Trophoblast cell (in vitro differentiated cells and primary cell): ENCODE data around the gene U2AF2.
A peak's percentile ranks its signal among the peaks of the same experiment; 100 is the strongest.

Source experiments
- DNase-seq, 2 donors: peaks; one replicate each; pipeline ENCODE4 v3.0.0-alpha.2; 2016
- H2AFZ ChIP-seq: 2 replicates; pipeline ENCODE4 v1.6.1; 2013; ENCODE audit warnings: low read length, moderate library complexity, mild to moderate bottlenecking; ENCODE audit not compliant: insufficient read depth, poor library complexity
- H2AK5ac ChIP-seq: 2 replicates; pipeline ENCODE4 v1.6.1; 2013; ENCODE audit warnings: mild to moderate bottlenecking, low read length
- H2BK120ac ChIP-seq: 2 replicates; pipeline ENCODE4 v1.6.1; 2013; ENCODE audit warnings: low read length, mild to moderate bottlenecking, moderate library complexity; ENCODE audit not compliant: insufficient read depth, poor library complexity
- H2BK12ac ChIP-seq: 2 replicates; pipeline ENCODE4 v1.6.1; 2013; ENCODE audit warnings: mild to moderate bottlenecking, low read length, moderate library complexity
- H2BK5ac ChIP-seq: 2 replicates; pipeline ENCODE4 v1.6.1; 2013; ENCODE audit warnings: low read length, low read depth, moderate library complexity, mild to moderate bottlenecking; ENCODE audit not compliant: poor library complexity
- H3K14ac ChIP-seq: 2 replicates; pipeline ENCODE4 v1.6.1; 2013; ENCODE audit warnings: mild to moderate bottlenecking, low read length
- H3K18ac ChIP-seq: 2 replicates; pipeline ENCODE4 v1.6.1; 2013; ENCODE audit warnings: mild to moderate bottlenecking, low read length
- H3K23ac ChIP-seq: 2 replicates; pipeline ENCODE4 v1.6.1; 2013; ENCODE audit warnings: low read length
- H3K27ac ChIP-seq: 2 replicates; pipeline ENCODE4 v1.5.1; 2013; ENCODE audit warnings: low read depth, mild to moderate bottlenecking, inconsistent platforms, low read length, moderate library complexity
- H3K27me3 ChIP-seq: 2 replicates; pipeline ENCODE4 v1.6.1; 2013; ENCODE audit warnings: inconsistent platforms, mild to moderate bottlenecking, low read length, moderate library complexity; ENCODE audit not compliant: insufficient read depth
- H3K36me3 ChIP-seq, 2 experiments: 1 replicate in 1 of 2; 2 replicates in 1 of 2; pipeline ENCODE4 v1.6.1; 2013; ENCODE audit warnings: low read length in 2 of 2, mild to moderate bottlenecking in 2 of 2, moderate library complexity in 1 of 2; ENCODE audit not compliant: insufficient read depth in 2 of 2, control insufficient read depth in 1 of 2
- H3K4ac ChIP-seq: 2 replicates; pipeline ENCODE4 v1.6.1; 2013; ENCODE audit warnings: low read depth, mild to moderate bottlenecking, low read length, moderate library complexity
- H3K4me1 ChIP-seq, 2 experiments: 1 replicate in 1 of 2; 2 replicates in 1 of 2; pipeline ENCODE4 v1.6.1; 2013; ENCODE audit warnings: low read length in 2 of 2, mild to moderate bottlenecking in 2 of 2, moderate library complexity in 1 of 2; ENCODE audit not compliant: insufficient read depth in 2 of 2, control insufficient read depth in 1 of 2
- H3K4me2 ChIP-seq: 2 replicates; pipeline ENCODE4 v1.6.1; 2013; ENCODE audit warnings: inconsistent platforms, mild to moderate bottlenecking, low read length, moderate library complexity
- H3K4me3 ChIP-seq: 2 replicates; pipeline ENCODE4 v1.5.1; 2013; ENCODE audit warnings: mild to moderate bottlenecking, low read depth, low read length, inconsistent platforms
- H3K79me1 ChIP-seq: one replicate; pipeline ENCODE4 v1.6.1; 2013; ENCODE audit warnings: low read length
- H3K79me2 ChIP-seq: 2 replicates; pipeline ENCODE4 v1.6.1; 2013; ENCODE audit warnings: low read length, mild to moderate bottlenecking; ENCODE audit not compliant: control insufficient read depth, insufficient read depth, poor library complexity
- H3K9ac ChIP-seq: 2 replicates; pipeline ENCODE4 v1.6.1; 2013; ENCODE audit warnings: mild to moderate bottlenecking, low read length
- H3K9me3 ChIP-seq: 2 replicates; pipeline ENCODE4 v1.6.1; 2013; ENCODE audit warnings: low read depth, mild to moderate bottlenecking, control low read depth, inconsistent platforms, low read length; ENCODE audit not compliant: insufficient read depth
- H4K12ac ChIP-seq: 2 replicates; pipeline ENCODE4 v1.6.1; 2013; ENCODE audit warnings: low read depth, mild to moderate bottlenecking, low read length, moderate library complexity
- H4K8ac ChIP-seq: 2 replicates; pipeline ENCODE4 v1.6.1; 2013; ENCODE audit warnings: low read depth, mild to moderate bottlenecking, low read length, moderate library complexity
- H4K91ac ChIP-seq: one replicate; pipeline ENCODE4 v1.6.1; 2013; ENCODE audit warnings: low read depth, mild to moderate bottlenecking, low read length, moderate library complexity
- WGBS: extraction: QIAGEN DNeasy Blood & Tissue Kit; methylation state at CpG from one replicate; pipeline ENCODE4 v1.1.7; 2013; ENCODE audit warnings: missing lambda C conversion rate; ENCODE audit not compliant: insufficient read length, insufficient coverage; ENCODE audit errors: extremely low coverage; 5-methylcytosine and 5-hydroxymethylcytosine counted together

The U2AF2 gene

DNA sequence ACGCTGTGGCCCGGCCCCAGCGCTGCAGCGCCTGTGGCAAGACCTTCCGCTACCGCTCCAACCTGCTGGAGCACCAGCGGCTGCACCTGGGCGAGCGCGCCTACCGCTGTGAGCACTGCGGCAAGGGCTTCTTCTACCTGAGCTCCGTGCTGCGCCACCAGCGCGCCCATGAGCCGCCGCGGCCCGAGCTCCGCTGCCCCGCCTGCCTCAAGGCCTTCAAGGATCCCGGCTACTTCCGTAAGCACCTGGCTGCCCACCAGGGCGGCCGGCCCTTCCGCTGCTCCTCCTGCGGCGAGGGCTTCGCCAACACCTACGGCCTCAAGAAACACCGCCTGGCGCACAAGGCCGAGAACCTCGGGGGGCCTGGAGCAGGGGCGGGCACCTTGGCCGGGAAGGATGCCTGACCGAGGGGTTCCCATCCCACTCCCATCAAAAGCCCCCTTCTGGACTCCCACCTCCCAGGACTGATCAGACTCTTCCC, 38.4 kb upstream of the U2AF2 start:
- Histone ChIP-seq H3K79me1 (no peaks in the 10 kb centered on the region), H4K12ac (no peak overlapping the region), H3K4me3 (no peak overlapping the region), H3K23ac (no peak overlapping the region), H3K9ac (no peak overlapping the region), H3K36me3 (peaks cover 39 to 49% of the 10 kb centered on the region in 2 experiments), H3K9me3 (peaks cover 10% of the 10 kb centered on the region), H2BK5ac (no peak overlapping the region), H2BK120ac (no peak overlapping the region), H3K27ac (no peak overlapping the region), H3K27me3 (no peaks in the 10 kb centered on the region), H4K91ac (no peak overlapping the region), H4K8ac (no peak overlapping the region), H3K79me2 (no peaks in the 10 kb centered on the region), H3K18ac (no peak overlapping the region), H3K14ac (no peak overlapping the region), H3K4me1 (no peaks in the 10 kb centered on the region), H2AFZ (no peak overlapping the region), H3K4me2 (no peak overlapping the region), H2AK5ac (no peak overlapping the region), H2BK12ac (no peak overlapping the region), H3K4ac (no peak overlapping the region)
- no CpG with 5 or more reads among the region's 38 CpGs for WGBS
- no peak for DNase-seq

DNA sequence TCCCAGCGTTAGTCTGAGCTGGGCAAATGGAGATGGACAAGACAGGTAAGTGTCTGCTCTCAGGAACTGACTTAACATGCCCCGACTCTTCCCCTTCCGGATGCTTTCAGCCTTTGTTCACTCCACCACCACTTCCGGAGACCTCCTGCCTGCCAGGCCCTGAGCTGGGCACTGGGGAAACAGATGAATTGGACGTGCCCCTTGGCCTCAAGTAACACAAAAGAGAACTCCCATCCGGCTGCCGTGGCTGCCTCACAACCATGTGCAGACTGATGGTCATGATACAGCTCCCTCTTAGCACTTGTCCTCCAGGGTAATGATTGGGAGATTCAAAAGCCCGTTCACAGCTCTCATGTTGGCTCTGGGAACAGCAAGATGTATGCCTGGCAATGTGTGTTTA, 37.4 kb upstream of the U2AF2 start:
- no peak overlapping the region for H3K4me2 ChIP-seq
- no peak overlapping the region for H3K23ac ChIP-seq

DNA sequence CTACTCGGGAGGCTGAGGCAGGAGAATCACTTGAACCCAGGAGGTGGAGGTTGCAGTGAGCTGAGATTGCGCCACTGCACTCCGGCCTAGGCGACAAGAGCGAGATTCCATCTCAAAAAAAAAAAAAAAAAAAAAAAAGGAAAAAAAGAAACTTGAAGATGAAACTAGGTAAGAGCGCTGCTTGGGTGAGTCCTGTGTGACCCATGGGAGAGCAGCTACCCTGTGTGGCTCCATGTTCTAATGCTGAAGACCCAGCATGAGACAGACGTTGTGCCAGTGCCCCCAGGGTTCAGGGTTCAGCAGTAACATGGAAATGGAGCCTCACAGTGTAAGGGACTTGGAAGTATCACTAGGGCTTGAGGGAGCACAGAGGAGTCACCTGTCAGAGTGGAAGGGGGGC, 36.4 kb upstream of the U2AF2 start:
- H3K4me2 ChIP-seq = no peak overlapping the region
- no peak overlapping the region for H3K18ac ChIP-seq
- H3K36me3 ChIP-seq = peaks cover 47 to 52% of the 10 kb centered on the region in 2 experiments
- no peak overlapping the region for H4K12ac ChIP-seq
- H2AK5ac ChIP-seq = no peak overlapping the region
- H3K4me1 ChIP-seq = no peaks in the 10 kb centered on the region
- no peak overlapping the region for H3K14ac ChIP-seq
- H3K9me3 ChIP-seq = peaks cover 15% of the 10 kb centered on the region
- H2BK120ac ChIP-seq = no peak overlapping the region
- no peak overlapping the region for H2BK5ac ChIP-seq
- H3K4me3 ChIP-seq = no peak overlapping the region
- no peak overlapping the region for H3K4ac ChIP-seq
- no peaks in the 10 kb centered on the region for H3K79me2 ChIP-seq
- H4K8ac ChIP-seq = no peak overlapping the region
- H2AFZ ChIP-seq = no peak overlapping the region
- no peak overlapping the region for H3K27ac ChIP-seq
- no CpG with 5 or more reads among the region's 7 CpGs for WGBS
- H3K23ac ChIP-seq = no peak overlapping the region
- no peak overlapping the region for H2BK12ac ChIP-seq
- no peak overlapping the region for H4K91ac ChIP-seq
- no peaks in the 10 kb centered on the region for H3K27me3 ChIP-seq
- DNase-seq = no peak
- no peaks in the 10 kb centered on the region for H3K79me1 ChIP-seq
- H3K9ac ChIP-seq = peak overlapping the region; percentile 43

More for the DNA sequence above, 37.4 kb upstream of the U2AF2 start:
- no peak overlapping the region for H4K8ac ChIP-seq
- H2AFZ ChIP-seq = no peak overlapping the region
- no peak overlapping the region for H3K27ac ChIP-seq
- peaks cover 46 to 52% of the 10 kb centered on the region in 2 experiments for H3K36me3 ChIP-seq
- H2BK12ac ChIP-seq = no peak overlapping the region
- no peak overlapping the region for H4K91ac ChIP-seq
- H3K79me2 ChIP-seq = no peaks in the 10 kb centered on the region
- H4K12ac ChIP-seq = no peak overlapping the region
- H3K9me3 ChIP-seq = peaks cover 15% of the 10 kb centered on the region
- H2BK5ac ChIP-seq = no peak overlapping the region
- no peak overlapping the region for H3K9ac ChIP-seq
- H3K27me3 ChIP-seq = no peaks in the 10 kb centered on the region
- no peaks in the 10 kb centered on the region for H3K4me1 ChIP-seq
- no peak overlapping the region for H3K4me3 ChIP-seq
- no peak overlapping the region for H3K18ac ChIP-seq
- DNase-seq = no peak
- no peak overlapping the region for H3K14ac ChIP-seq
- no peak overlapping the region for H2BK120ac ChIP-seq
- no peaks in the 10 kb centered on the region for H3K79me1 ChIP-seq
- no peak overlapping the region for H3K4ac ChIP-seq
- no CpG with 5 or more reads among the region's 8 CpGs for WGBS
- H2AK5ac ChIP-seq = no peak overlapping the region

DNA sequence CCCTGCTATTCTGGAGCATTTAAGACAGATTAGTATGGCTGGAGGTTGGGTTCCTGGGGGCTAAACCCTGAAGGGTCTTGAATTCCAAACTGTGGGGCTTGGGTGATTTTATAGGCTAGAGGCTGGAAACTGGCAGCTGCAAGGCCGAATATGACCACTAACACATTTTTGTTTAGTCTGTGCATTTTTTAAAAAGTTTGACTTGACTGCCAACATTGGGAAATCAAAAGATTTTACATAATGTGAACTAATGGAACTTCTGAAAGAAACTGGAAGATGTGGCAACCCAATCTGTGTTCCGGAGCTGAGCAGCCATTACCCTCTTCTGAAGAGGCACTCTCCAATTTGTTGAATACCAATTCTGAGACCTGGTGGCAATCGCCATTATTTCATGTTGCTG, 35.5 kb upstream of the U2AF2 start:
- H3K23ac ChIP-seq = no peak overlapping the region
- no CpG with 5 or more reads among the region's 3 CpGs for WGBS
- peaks cover under 1% of the 10 kb centered on the region for H3K79me1 ChIP-seq

More for the DNA sequence above, 35.5 kb upstream of the U2AF2 start:
- Histone ChIP-seq H3K36me3 (peaks cover 40 to 46% of the 10 kb centered on the region in 2 experiments), H3K9me3 (peaks cover 13% of the 10 kb centered on the region), H3K4me3 (no peak overlapping the region), H2BK5ac (no peak overlapping the region), H3K79me2 (peaks cover under 1% of the 10 kb centered on the region), H4K91ac (no peak overlapping the region), H3K14ac (no peak overlapping the region), H3K4me1 (no peaks in the 10 kb centered on the region), H3K27ac (no peak overlapping the region), H2BK120ac (no peak overlapping the region), H3K18ac (no peak overlapping the region), H3K4ac (no peak overlapping the region), H3K9ac (no peak overlapping the region), H3K4me2 (no peak overlapping the region), H4K8ac (no peak overlapping the region), H2AK5ac (no peak overlapping the region), H4K12ac (no peak overlapping the region), H2AFZ (no peak overlapping the region), H3K27me3 (no peaks in the 10 kb centered on the region), H2BK12ac (no peak overlapping the region)
- peak in 1 of 2 donors; percentile 14 for DNase-seq
